ENCODE measurements around the gene APBB2.

Gene APBB2

GRCh38 chr4:40886931-40887763 is 327.2 kb downstream of the APBB2 start:
- DNase-seq, result no peak

DNA sequence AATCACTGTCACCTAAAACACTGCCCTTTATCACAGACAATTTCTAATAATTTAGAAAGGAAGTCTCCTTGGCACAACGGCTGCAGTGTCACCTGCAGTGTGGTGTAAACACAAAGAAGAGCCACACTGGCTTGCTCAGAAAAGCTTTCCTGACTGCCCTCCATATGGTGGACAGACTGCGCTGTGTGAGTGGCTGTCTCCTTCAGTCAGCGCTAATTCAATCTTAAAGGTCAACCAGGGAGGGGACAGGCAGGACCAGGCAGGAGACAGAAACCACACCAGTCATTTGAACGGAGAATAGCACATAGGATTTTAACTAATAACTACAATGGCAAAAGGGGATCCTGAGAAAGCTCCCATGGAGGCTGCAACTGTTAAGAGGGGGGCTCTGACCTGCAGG is 332.5 kb downstream of the APBB2 start:
- DNase-seq, result no peak

DNA sequence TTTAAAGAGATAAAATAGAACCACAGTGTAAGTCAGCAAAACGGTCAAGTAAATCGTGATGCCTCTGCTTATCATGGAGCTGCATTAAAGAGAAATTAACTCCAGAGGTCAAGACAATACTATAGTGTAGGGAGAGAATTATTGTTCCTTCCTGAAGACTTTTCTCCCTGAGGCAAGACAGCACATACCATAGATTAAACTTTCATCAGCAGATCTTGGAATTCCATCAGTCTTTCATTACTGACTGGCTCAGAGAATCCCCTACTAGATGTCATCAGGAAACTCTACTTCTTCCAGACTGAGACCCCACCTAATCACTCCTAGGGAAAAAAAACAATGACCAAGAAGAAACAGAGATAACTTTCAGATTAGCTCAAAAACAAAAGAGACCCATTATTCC is 333.2 kb downstream of the APBB2 start:
- DNase-seq, result no peak

GRCh38 chr4:40878548-40879055 is 335.7 kb downstream of the APBB2 start:
- no peak for DNase-seq

DNA sequence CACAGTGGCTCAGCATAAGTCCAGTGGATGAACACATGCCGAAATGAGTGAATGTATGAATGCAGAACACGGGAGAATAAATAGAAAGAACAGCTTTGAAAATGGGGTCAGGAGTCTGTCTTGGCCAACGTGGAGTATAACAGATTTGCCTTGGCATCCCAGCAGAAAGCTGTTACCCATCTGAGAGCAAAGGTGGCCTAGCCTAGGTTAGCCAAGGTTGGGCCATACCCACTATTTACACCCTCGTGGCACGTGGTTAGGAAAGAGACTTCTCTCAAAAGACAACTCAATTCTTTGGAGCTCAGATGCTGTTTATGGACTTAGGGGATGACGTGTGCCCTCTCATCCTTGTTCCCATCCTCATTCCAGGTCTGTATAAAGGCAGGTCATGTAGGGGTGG is 337.3 kb downstream of the APBB2 start:
- no peak for DNase-seq

GRCh38 chr4:40875507-40876150 is 338.7 kb downstream of the APBB2 start:
- no peak for DNase-seq

DNA sequence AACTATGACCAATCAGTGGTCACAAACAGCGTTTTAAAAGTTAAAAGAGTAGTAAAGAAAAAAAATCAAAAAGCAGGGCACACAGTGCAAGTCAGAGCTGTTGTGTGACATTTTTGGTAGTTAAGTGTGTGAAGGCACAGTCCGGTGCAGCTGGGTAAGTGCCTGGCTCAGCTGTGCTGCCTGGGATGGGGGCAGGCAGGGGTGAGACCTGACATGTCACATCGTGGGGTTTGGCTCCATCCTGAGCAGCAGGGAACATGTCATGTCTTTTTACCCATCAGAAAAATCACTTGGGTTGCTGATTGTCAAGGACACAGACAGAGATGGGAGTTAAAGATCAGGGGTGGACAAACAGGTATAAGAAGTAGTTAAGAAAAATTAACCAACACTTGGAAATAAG is 339.4 kb downstream of the APBB2 start:
- no peak for DNase-seq

DNA sequence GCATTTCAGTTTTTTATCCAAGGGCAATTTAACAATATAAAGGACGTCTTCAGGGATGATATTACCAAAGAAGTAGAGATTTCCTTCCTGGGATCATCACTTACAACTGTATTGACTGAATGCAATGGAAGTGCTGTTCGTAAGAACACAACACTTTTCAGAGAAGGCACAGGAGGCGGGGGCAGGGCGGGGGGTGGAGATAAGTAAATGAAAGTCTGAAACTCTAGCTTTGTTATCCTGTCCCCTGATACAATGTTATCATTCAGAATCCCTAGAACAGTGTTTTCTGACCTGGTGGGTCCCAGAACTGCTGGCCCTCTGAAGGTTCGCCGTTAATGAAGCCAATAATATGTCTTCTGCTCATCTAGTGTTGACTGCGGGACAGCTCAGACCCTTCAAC is 340.0 kb downstream of the APBB2 start:
- no peak for DNase-seq

GRCh38 chr4:40871695-40872250 is 342.6 kb downstream of the APBB2 start:
- no peak for DNase-seq

GRCh38 chr4:40870150-40870549 is 344.2 kb downstream of the APBB2 start:
- no peak for DNase-seq

GRCh38 chr4:40865696-40866095 is 348.6 kb downstream of the APBB2 start:
- DNase-seq, result no peak

- DNase-seq, result no peak
Measured at GRCh38 chr4:40864531-40864930, 349.8 kb downstream of the APBB2 start.

DNA sequence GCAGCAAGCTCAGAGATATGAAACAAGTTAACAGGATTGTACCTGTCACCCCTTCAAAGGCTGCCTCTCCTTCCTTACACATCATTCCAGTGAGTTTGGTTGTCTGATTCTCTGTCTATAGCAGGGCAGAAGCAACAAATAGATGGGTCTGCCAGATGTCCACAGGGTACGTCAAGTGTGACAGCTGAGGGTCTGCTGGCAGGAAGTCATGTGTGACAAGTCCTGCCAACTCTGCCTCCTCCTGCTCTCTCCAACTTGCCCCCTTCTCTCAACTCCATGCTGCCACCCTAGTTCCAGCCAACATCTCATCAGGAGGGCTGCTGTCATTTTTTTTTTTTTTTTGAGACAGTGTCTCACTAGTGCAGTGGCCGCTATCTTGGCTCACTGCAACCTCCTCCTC is 355.4 kb downstream of the APBB2 start:
- DNase-seq, result no peak

GRCh38 chr4:40857956-40858355 is 356.4 kb downstream of the APBB2 start:
- no peak for DNase-seq

DNA sequence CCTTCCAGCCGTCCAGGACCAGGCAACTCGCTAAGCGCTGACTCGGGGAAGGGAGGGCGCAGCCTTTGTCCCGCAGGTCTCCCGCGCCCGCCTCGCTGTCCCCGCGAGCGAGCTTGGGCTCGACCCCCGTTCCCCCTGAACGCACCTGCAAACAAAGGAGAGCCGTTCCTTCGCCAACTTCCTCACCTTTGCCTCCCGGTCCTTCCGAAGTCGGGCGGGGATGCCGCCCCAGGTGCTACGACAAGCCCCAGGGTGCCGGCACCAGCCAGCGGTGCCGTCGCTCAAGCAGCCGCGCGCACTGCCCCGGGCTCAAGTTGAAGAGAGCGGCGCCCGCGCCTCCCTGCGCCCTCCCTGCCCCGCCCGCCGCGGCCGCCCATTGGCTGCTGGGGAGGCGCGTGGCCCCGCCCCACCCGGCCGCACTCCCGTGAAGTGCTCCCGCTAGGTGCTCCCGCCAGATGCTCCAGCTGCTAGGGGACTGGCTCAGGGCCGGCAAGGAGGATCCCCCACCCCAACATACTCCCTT is 357.4 kb downstream of the APBB2 start:
- DNase-seq, result no peak

DNA sequence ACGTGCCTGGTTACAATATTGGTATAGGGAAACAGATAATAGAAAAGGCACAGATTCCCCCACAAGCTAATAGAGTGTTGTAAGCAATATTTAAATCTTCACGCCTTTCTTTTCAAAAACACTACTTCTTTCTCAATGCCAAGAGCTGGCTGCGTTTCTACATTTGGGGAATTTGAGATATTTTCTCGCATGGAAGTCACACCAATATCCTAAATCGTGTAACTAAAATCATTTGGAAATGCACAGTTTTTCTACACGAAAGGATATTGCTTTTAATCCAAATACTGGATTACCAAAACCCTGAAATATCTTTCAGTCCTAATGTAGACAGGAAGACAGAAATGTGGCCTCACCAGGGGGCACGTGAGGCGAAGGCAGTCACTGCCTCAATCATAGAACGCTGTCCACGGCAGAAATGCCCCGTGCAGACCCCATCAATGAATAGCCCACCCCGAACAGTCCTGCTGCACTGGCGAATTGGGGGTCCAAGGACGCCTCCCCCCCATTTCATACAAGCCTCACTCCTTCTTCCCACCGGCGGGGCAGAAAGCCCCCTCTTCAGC is 358.0 kb downstream of the APBB2 start:
- DNase-seq, result no peak

DNA sequence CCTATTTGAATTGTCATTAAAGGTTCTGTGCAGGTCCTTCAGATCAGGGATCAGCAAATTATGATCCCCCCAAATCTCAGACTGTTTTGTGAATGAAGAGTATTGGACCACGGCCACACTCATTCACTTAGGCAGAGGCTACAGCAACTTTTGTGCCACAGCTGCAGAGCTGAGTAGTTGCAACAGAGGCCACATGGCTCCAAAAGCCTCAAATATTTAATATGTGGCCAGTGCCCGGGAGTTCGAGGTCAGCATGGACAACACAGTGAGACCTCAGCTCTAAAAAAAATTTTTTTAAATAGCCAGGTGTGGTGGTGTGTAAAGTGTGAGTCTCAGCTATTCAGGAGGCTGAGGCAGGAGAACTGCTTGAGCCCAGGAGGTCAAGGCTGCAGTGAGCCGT is 363.8 kb downstream of the APBB2 start:
- no peak for DNase-seq

GRCh38 chr4:40848940-40849339 is 365.4 kb downstream of the APBB2 start:
- no peak for DNase-seq

DNA sequence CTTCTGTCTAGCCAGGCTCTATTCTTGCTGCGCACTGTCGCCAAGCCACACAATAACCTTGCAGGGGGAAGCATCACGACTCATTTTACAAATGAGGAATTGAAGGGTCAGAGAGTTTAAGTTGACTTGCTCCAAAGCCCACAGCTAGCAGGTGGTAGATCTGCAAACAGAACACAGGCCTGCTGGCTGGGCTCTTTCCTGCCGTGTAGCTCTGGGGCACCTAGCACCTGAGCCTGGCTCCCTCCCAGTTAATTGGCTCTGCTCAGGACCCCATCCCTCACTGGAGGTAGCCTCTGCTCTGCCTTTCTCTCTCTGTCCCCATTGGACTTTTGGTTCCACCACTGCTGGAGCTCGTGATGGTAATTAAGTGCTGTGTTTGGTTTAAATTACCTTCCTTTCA is 366.1 kb downstream of the APBB2 start:
- DNase-seq, result no peak

GRCh38 chr4:40846532-40846931 is 367.8 kb downstream of the APBB2 start:
- no peak for DNase-seq

DNA sequence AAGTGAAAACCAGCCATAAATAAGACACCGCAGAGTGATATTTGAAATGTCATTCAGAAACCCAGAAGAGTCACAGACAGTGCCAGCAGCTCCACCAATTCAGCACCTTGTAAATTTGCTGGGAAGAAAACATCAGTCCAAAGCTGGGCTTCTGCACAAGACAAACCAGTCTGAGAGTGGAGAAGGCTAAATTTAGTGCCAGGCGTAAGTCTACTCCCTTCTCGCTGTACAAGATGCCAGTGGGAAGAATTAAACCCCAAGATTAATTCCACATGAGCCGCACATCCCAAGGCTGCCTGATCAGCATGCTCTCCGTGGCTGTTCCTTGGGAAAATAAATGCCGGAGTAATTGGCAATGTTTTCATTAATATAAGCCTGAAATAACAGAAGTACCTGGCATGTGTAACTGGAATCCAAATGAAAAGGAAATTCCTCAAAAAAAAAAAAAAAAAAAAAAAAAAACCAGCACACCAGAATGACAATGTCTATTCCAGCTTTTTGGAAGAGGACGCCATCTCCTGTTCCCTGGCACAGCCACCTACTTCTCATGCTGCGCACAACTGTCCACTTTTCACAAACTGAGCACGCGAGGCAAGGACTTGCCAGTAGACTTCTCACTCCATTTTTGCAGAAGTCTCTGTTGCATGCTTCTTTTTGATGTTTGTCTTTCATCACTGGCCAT is 369.0 kb downstream of the APBB2 start:
- no peak for DNase-seq

GRCh38 chr4:40844261-40844660 is 370.1 kb downstream of the APBB2 start:
- no peak for DNase-seq

GRCh38 chr4:40843696-40844095 is 370.6 kb downstream of the APBB2 start:
- DNase-seq, result no peak

Data from activated gamma-delta T cell (primary cell).